IPS DF 19.7 (cell line): ENCODE data around the gene CCDC15.

Experiments
- DNase-seq: peaks from one replicate; pipeline ENCODE4 v3.0.0-alpha.2; 2013; ENCODE audit warnings: low read depth, low spot score

CCDC15 gene

DNA sequence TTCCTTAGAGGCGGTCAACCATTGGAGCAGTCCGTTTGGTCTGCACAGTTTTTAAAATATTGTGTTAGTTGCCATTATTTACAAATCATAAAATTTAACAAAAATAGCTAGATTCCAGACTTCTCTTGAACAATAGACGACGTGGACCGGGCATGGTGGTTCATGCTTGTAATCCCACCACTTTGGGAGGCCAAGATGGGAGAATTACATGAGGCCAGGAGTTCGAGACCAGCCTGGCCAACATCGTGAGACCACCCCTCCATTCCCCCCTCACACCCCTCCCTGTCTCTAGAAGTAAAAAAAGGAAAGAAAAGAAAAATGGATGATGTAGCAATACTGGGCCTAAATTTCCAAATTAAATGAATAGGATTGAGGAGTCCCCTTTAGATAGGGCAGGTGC is 110.1 kb downstream of the CCDC15 start:
- DNase-seq: no peak

DNA sequence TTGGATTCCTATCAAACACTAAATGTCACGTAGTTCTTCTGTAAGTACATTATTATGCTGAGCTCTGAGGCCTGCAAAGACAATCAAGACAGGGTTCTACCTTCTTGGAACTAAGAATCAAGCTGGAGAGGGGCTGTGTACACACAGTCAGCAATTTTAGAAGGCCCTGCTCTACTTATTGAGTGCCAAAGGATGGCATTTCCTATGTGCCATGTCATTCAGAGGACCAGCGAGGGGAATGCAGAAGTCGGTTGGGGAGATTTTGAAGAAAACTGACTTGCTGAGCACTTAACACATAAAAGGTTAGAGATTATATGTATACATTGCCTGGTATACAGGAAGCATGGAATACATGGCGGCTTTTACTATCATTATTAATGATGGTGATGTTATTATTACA is 114.4 kb downstream of the CCDC15 start:
- no peak for DNase-seq

DNA sequence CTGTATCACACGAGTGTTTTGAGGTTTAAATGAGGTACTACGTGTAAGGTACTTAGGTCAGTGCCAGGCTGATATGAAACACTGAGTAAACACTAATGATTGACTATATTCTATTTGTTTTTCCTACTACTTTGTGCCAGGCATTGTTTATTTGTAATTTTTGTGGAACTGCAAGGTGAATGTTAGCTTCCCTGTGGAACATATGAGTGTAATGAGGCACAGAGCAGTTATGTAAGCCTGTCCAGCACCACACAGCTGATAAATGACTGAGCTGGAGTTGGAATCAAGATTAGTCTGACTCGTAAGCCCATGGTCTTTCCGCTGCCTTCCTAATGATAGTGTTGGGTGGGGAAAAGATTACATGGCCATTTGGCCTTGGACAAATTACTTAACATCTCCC is 115.0 kb downstream of the CCDC15 start:
- DNase-seq: no peak

DNA sequence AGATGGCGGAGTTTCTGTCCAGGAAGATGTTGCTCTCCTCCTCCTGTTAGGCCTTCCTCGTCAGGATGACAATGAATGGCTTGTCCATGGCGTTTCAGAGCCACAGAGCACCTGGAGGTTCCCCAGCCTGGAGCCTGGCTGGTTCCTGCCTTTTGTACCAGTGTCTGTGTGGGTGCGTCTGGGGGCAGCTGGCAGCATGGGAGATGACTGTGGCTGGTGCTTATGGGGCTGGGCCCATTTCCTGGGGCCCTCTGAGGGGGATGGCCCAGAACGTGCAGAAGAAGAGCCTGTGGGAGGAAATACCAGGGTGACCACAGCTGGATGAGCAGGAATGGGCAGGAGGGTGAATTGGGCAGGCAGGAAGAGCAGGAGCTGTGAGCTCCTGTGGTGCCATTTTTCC is 115.8 kb downstream of the CCDC15 start:
- DNase-seq: no peak

DNA sequence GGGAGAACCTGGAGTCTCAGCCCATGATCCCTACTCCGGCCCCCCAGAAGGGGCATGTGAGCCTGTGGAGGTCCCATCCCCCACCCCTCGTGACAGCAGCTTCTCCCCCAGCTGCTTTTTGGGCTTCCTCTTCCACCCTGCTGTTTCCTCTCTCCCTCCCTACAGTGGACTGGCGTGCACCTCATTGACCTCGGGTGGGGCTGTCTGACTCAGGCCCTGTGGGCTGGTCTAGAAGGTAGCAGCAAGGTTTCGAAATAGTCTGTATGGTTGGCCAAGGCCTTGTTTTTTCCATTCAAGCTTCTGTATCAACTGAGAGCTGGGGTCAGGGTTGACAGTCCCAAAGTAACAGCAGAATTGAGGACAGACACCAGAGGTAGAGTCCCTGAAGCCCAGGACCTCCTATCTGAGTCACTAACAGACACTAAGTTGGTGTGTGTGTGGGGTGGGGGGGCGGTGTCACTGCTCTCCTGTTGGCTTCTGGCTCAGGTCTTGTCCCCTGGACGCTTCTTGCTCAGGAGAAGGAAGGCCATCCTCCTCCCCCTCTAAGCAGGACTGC is 116.8 kb downstream of the CCDC15 start:
- DNase-seq: no peak

DNA sequence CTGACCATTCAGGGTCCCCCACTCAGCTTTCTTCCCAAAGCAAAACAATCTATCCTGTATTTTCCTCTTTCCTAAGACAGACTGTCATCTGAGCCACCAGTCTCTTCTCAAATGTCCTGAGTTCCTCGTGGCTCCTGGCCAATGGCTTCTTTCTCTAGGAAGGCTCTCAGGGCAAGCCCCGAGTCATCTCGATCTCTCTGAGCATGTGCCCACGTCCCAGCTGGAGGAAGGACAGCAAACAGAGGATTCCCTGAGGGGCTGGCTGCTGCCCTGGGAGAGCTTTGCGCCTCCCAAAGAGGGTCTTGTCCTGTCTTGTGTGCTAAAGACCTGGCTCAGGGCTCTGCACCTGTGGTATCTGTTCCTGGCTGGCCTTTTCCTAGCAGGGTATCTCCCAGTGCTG is 117.4 kb downstream of the CCDC15 start:
- DNase-seq: no peak

DNA sequence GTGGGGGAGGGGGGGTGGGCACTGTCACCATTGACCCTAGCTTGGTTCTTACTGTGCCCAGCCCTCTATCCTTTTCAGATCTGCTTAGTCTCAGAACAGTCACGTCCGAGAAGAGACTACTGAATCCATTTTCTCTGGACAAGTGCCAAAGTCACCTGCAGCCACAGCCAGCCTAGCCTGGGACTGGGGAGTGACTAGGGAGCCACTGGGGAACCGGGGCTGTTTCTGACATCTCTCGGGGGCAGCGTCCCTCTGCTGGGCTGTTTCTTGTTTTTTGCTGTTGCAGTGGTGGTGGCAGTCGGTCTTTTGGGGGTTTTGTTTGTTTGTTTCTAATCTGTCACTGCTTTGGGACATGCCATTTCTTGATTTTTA is 117.8 kb downstream of the CCDC15 start:
- no peak for DNase-seq

DNA sequence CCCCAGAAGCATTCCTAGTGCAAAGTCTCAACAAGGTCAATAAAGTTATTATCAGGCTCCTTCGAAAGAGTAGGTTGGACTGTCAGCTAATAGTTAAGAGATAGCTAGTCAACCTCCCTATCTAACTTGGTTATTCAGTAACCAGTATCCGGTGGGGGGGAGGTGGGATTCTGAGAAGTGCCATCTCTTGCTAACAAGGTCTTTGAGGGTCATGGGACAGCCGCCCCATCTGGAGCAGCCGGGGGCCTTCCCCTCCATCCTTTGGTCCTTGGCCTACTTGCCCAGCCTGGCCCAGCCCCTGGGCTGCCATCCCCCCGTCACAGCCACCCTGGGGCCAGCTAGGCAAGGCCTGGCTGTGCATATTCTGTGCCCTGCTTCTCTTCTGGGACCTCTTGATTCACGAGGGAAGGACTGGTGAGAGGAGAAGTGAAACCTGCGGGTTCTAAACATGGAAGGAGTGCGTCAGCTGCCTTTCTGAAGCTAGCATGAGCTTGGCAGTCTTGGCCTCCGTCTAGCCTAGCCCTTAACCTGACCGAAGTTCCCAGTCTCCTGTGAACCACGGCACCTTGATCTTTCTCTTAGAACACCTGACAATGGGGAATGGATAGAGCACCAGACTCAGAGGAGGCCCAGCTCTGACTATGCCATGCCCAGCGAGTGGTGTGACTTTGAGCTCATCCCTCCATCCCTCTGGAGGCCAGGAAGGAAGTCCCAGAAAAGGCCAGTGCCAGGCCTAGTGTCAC is 118.4 kb downstream of the CCDC15 start:
- no peak for DNase-seq

DNA sequence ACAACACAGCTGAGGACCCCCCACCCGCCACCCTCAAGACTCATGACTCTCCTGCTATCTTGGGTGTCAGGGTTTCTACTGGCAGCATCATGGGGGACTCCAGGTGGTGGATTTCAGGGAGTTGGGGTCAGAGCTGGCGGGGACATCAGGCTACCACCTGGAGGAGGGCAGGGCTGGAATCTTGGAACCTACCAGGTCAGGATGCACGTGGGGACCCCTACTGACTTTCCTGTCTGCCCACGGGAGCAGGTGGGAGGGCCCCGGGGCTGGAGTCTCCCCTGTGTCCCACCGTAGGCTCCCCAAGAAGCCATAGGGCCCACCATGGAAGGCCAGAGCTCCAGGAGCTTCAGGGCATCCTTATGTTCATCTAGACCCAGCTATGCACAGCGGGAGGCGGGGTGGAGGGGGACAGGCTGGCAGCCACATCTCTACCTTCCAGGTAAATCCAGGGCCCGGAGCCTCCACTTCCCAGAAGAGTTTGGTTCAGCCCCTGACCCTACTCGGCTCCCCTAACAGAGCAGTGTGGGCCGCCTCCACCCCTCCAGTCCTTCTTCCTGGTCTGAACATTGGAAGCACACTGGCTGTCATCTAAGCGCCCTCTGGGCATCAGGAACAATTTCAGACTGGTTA is 119.1 kb downstream of the CCDC15 start:
- DNase-seq: no peak

DNA sequence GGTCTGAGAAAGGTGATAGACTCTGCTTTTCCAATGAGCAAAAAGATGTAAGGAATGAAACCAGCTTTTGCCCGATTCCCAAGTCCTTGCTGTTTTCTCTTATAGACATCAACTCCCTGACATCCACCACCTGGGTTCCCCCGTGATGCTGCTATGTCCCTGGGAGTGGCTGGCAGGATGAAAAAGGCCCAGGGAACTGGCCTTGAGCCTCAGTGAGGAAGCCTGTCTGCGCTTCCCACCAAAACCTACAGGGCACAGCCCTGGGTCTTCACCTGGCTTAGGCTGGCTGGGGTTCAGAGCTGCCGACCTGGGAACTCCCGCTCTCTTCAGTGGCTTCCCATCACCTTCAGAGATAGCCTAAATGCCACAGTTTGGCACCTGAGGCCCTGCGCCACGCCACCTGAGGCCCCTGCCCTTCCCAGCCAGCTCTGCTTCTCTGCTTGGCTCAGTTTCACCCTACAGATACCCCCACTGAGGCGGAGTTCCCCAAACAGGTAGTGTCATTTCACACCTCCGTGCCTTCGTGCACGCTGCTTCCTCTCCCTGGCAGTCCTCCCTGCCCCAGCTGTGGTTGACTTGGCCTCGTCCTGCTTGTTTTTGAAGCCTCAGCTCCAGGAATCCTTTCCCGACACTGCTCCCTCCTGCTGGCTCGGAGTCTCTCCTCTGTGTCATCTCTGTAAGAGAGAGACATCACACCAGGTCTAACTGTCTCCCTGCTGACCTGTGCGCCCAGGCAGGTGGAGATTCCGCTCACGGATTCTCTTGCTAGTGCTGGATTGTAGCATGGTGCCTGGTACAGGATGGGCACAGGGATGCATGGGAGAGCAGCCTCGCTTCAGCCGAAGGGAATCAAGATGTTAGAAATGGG is 119.8 kb downstream of the CCDC15 start:
- DNase-seq: no peak

DNA sequence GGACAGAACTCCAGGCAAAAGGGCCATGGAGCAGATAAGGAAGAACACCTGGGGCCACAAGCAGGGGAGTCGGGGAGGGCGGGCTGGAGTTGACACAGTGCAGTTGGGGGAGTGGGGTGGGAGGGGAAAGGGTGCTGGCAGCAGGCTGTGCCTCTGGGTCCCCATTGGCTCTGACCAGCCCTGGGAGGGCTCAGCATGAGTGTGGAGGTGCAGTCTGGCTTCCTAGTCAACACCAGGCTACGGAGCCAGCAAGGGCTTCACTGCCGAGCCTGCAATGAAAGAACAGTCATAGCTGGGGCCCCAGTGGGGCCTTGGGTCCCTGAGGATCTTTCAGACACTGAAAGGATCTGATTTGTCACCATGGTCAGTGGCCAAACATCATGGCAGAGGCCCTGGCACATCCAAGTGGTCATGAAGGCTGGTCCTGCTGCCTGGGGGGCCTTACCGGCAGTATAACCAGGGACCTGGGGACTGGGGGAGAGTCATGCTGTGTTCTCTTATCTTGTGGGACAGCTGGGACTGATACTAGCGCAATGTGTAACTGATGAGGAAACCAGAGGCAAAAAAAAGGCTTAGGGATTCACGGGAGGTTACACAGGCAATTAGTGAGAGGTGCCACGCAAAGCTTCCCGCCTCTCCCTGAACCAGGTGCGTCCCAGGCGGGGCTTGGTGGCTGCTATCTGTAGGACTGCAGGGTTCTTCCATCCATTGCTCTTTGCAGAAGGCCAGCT is 120.7 kb downstream of the CCDC15 start:
- DNase-seq: no peak

DNA sequence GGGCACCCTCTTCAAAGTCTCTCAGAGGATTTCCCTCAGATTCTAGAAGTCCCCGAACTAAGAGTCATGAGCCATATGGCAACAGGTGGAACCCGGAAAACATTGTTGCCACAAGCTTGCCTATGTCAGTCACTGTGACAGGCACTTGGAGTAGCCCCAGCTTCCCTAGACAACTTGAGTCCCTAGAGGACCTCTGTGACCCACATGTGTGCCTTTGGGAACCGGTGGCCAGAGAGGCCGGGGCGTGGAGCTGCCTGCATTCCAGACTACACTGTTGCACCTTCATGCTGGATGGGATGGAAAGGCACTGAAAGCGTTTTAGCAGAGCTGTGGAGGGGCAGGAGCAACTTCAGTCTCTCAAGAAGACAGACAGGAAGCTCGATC is 121.2 kb downstream of the CCDC15 start:
- no peak for DNase-seq

DNA sequence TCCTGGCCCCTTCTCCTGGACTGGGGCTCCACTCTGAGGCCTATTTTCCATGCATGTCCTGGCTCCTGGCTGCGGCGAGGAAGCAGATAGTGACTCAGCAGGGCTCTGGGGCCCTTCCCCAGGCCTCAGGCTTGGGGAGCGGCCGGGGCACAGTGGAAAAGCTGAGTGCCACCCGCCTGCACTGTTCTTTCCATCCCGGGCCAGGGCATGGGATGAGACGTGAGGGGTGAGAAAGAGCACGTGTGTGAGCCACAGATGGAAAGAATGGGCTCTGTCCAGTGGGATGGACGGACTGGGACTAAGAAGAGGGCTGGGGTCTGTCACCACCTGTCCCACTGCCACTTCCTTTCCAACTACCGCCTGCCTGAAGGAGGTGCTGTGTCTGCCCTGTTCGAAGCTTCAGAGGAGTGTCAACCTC is 121.9 kb downstream of the CCDC15 start:
- no peak for DNase-seq

DNA sequence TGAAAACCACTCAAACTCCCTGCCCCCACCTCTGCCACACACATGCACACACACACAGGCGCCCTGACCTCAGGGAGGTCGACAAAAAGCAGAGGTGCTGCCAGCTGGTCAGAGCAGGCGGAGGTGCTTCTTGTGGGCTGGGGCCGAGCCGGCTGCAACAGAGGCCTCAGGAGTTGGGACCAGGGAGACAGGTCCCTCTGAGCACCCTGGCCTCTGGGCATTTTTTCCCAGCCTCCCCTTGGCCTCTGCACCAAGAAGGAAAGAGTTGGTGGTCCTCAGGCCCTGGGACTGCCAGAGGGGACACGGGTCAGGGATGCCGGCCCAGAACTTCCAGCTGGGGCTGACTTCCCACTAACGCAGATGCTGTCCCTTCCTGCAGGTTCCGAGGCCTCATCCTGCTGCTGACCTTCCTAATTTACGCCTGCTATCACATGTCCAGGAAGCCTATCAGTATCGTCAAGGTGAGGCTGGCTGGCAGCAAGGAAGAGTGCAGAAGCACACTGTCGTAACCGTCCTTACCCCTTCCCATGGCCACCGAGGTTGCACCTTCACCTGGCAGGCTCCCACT is 122.5 kb downstream of the CCDC15 start:
- DNase-seq: no peak

DNA sequence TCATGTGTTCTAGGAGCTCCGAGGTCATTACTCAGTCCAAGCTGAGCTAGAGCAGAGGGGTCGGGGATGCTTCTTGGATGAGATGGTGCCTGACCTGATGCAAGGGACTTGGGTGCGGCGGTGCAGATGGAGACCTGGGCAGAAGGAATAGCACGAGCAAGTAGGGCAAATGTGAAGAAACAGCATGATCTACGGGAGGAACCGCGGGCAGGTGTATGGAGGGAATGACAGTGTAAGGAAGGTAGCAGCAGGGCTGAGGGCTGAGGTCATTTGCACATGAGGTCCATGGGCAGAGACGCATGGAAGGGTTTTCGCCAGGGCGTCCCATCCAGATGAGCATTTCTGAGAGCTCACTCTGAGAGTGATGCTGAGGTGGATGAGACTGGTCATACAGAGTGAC is 124.0 kb downstream of the CCDC15 start:
- DNase-seq: no peak

DNA sequence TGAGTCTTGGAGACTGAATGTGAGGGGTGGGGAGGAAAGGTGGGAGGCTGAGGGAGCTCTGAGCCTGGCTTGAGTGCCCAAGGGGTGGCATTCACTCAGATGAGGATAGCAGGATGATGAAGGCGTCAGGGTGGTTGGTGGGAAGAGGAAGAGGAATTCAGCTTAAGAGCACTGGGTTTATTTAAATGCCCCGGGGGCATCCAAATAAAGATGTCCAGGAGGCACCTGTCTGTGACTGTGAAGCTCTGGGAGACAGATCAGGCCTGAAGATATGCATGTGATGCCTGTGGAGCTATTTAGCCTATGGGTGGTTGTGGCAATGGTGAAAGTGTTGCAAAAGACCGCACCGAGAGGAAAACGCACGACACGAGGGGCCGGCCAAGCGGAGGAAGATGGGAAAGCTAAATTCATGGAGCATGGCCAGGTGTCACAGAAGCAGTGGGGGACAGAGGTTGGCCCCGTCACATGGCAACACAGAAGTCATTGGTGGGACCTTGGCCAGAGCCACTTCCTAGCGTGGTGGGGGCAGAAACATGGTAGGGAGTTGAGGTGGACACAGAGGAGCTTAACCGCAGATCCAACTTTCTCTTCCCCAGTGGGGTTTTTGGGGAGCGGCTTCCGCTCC is 124.6 kb downstream of the CCDC15 start:
- DNase-seq: no peak

DNA sequence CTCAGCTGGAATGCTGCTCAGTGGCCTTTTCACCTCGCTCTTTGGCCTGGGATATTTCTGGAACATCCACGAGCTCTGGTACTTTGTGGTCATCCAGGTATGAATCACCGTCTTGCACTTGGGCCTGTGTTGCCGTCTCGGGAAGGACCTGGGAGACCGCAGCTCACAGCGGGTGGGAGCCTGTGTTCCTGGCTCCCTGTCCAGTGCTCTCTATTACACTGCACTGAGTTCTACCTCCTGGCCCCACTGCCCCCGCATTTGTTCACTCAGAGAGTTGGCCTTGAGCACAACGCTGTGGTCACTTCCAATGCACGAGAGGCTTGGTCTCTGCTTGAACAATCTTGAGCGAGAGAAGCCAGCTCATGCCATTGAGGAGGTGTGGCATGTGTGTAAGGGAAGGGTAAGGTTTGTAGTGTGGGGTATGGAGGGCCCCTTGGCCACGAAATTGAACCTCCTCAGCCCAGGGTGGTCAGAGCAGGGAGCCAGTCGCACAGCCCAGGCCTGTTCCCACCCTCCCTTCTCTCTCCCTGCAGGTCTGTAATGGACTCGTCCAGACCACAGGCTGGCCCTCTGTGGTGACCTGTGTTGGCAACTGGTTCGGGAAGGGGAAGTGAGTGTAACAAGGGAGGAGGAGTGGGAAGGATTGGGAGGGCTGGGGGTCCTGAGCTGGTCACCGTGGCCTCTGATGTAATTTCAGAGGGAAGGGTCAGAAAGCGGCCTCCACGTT is 125.3 kb downstream of the CCDC15 start:
- DNase-seq: no peak

DNA sequence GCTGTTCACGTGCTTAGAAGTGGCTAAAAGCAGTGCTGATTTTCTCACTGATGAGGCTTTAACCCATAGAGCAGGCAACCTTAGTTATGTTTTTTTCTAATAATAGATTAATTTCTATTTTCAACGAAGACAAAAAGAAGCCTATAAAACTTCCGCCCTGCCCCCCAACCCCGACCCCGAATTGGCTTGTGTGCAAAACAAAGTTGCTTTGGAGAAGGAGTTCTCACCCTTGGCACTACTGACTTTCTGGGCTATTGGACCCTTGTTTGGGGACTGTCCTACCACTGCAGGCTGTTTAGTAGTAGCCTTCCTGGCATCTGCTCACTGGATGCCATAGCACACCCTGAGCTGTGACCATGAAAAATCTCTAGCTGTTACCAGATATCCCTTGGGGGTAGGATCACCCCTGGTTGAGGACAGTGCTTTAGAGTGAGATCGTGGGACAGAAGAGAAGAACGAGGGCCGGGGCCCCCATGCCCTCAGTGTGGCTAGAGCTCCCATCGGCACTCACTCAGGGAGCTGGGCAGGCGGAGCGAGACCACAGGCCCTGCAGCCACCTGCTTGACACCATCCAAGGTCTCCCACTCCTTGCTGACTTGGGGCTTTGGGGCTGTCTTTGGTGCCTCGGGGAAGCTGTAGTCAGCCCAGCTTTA is 126.0 kb downstream of the CCDC15 start:
- no peak for DNase-seq

DNA sequence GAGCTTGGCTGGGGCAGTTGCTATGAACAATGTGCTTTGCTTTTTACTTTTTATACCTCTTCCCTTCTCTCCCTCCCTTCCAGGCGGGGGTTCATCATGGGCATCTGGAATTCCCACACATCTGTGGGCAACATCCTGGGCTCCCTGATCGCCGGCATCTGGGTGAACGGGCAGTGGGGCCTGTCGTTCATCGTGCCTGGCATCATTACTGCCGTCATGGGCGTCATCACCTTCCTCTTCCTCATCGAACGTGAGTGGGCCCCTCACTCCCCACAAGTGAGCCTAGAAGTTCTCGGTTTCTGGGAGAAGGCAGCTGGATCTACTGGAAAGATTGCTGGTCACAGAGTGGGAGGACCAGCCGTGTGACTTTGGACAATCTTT is 126.5 kb downstream of the CCDC15 start:
- DNase-seq: no peak
